Pancreas (tissue), 10 donors: Measurements from ENCODE around the gene IGSF11. TPM values are rescaled to one million over a fixed set of nuclear protein-coding genes. Genes with fewer than 3 reads are reported as not detected.

Experiments
- ATAC-seq, 4 donors: fragments of 200-7000 bp; cut with Tn5 transposase; one replicate each; pipeline versions ENCODE4 v1.8.0 to v1.9.1; 2020; ENCODE audit warnings: mild to moderate bottlenecking in 4 of 4, moderate library complexity in 4 of 4
- DNase-seq, 6 donors: peaks; one replicate each; pipeline ENCODE4 v3.0.0-alpha.2; 2020
- FAIRE-seq: peaks from 2 replicates; lab custom pipeline; 2012; peaks lifted over from hg19 to GRCh38; lab: Jason Lieb, UNC
- H3K27ac ChIP-seq, 4 donors: fragments of 200-600 bp; sonication (generic); 1 replicate in 3 of 4; 2 replicates in 1 of 4; pipeline versions ENCODE4 v1.5.0 to v1.8.0; 2020
- H3K27me3 ChIP-seq, 4 donors: fragments of 200-600 bp; one replicate each; pipeline ENCODE4 v1.8.0; 2021
- H3K36me3 ChIP-seq, 3 donors: fragments of 200-600 bp; sonication (generic) in 1 of 3; one replicate each; pipeline versions ENCODE4 v1.5.0 to v1.8.0; 2020 to 2021
- H3K4me1 ChIP-seq, 3 donors: fragments of 200-600 bp; one replicate each; pipeline ENCODE4 v1.8.0; 2021
- H3K4me3 ChIP-seq, 4 donors: fragments of 200-600 bp; sonication (generic) in 2 of 4; one replicate each; pipeline versions ENCODE4 v1.5.0 to v1.8.0; 2020 to 2021
- H3K9me3 ChIP-seq, 4 donors: fragments of 200-600 bp; one replicate each; pipeline ENCODE4 v1.8.0; 2021
- CTCF ChIP-seq, 4 donors: fragments of 200-600 bp; sonication (generic) in 3 of 4; IDR thresholded peaks; one replicate each; pipeline versions ENCODE4 v1.5.0 to v1.8.0; 2021; ENCODE audit warnings: antibody characterized with exemption in 4 of 4
- WGBS, 2 donors: extraction: QIAGEN DNeasy Blood & Tissue Kit; methylation state at CpG; one replicate each; pipeline ENCODE4 v1.1.7; 2013; 5-methylcytosine and 5-hydroxymethylcytosine counted together
- intact Hi-C, 3 donors: fragments of 100-400 bp; cut with DNase I; formaldehyde crosslinking; loops; one replicate each; pipeline versions ENCODE4 v1.11.1 to v1.14.2; 2022
- polyA plus RNA-seq, 2 donors: library from polyadenylated mRNA; stranded (reverse); fragments of 200-250 nt; gene quantifications; one replicate each; pipeline ENCODE4 v1.2.3, GENCODE V29; 2013
- total RNA-seq, 6 donors: library from RNA; stranded (reverse); fragmentation: NEBNext Ultra II Directional in 4 of 6; extraction: Animal tissue kit (Norgen Biotek cat#: 25700) in 4 of 6; gene quantifications; one replicate each; pipeline versions ENCODE4 v1.2.1 to v1.2.4, GENCODE V29; 2021 to 2023
- donor health status: healthy with polysubstance abuse.
- donor health status: DM: no; HTN: no; CAD: no; lungs with moderate emphysema.
- donor health status: DM: no; HTN: no; CAD: no.
- donor health status: control.
- donor health status: control.
- donor health status: Bipolar disorder and iron deficiency.
- donor health status: DM: yes; HTN: yes; CAD: no.
- donor health status: DM: no; HTN: no; CAD: no.
- donor health status: DM: no; HTN: no; CAD: no.
- donor health status: DM: yes; HTN: yes; CAD: no.

IGSF11 gene
- total and polyA plus RNA-seq, 8 donors: 1.5 to 6.4 (median 3.3) TPM

GRCh38 chr3:118984699-118985098, 49.9 kb downstream of the IGSF11 start:
- FAIRE-seq (no peak), ATAC-seq (no peak)

GRCh38 chr3:118981494-118982134, 53.0 kb downstream of the IGSF11 start:
- FAIRE-seq (no peak), ATAC-seq (no peak), DNase-seq (no peak)
- Histone ChIP-seq H3K4me1 (no peaks in the 10 kb centered on the region), H3K27me3 (no peaks in the 10 kb centered on the region), H3K36me3 (no peaks in the 10 kb centered on the region), H3K9me3 (no peaks in the 10 kb centered on the region), H3K4me3 (no peak overlapping the region), H3K27ac (no peak overlapping the region)
- no peak for TF ChIP-seq CTCF (IDR thresholded peaks at IDR 0.05)
- intact Hi-C loops: no loop called here
- 83 to 84% methylated on average over 6 of the region's 6 CpGs for WGBS, 2 donors

More at GRCh38 chr3:118984699-118985098, 49.9 kb downstream of the IGSF11 start:
- intact Hi-C loops: no loop called here
- H3K4me3 ChIP-seq: no peak overlapping the region
- no peaks in the 10 kb centered on the region for H3K36me3 ChIP-seq
- TF ChIP-seq CTCF (IDR thresholded peaks at IDR 0.05): no peak
- no peak for DNase-seq
- peak overlapping the region in 1 of 4 donors; percentile 2 for H3K27ac ChIP-seq
- no peaks in the 10 kb centered on the region for H3K27me3 ChIP-seq
- WGBS, 2 donors: 81 to 87% methylated on average over 2 of the region's 2 CpGs
- H3K4me1 ChIP-seq: peaks cover 10 to 16% (median 10%) of the 10 kb centered on the region in 3 donors
- H3K9me3 ChIP-seq: no peaks in the 10 kb centered on the region

GRCh38 chr3:118980832-118981231, 53.8 kb downstream of the IGSF11 start:
- intact Hi-C loops: no loop called here
- WGBS, 2 donors: 92 to 94% methylated on average over 2 of the region's 2 CpGs
- H3K4me1 ChIP-seq: no peaks in the 10 kb centered on the region
- DNase-seq: no peak
- no peak overlapping the region for H3K4me3 ChIP-seq
- no peaks in the 10 kb centered on the region for H3K27me3 ChIP-seq
- no peaks in the 10 kb centered on the region for H3K9me3 ChIP-seq
- no peak for TF ChIP-seq CTCF (IDR thresholded peaks at IDR 0.05)
- no peak for ATAC-seq
- no peak for FAIRE-seq
- H3K27ac ChIP-seq: no peak overlapping the region
- H3K36me3 ChIP-seq: no peaks in the 10 kb centered on the region

GRCh38 chr3:118978393-118978758, 56.3 kb downstream of the IGSF11 start:
- ATAC-seq (no peak), FAIRE-seq (no peak), DNase-seq (no peak)
- Histone ChIP-seq H3K27ac (no peak overlapping the region), H3K27me3 (no peaks in the 10 kb centered on the region), H3K9me3 (no peaks in the 10 kb centered on the region), H3K36me3 (no peaks in the 10 kb centered on the region), H3K4me1 (no peaks in the 10 kb centered on the region), H3K4me3 (no peak overlapping the region)
- 96% methylated on average over 5 of the region's 5 CpGs for WGBS, 2 donors
- TF ChIP-seq CTCF (IDR thresholded peaks at IDR 0.05): no peak
- intact Hi-C loops: no loop called here

- WGBS, 2 donors: 93 to 94% methylated on average over 8 of the region's 8 CpGs
- no peak for DNase-seq
- no peak for ATAC-seq
- Histone ChIP-seq H3K27ac (no peak overlapping the region), H3K27me3 (no peaks in the 10 kb centered on the region), H3K36me3 (no peaks in the 10 kb centered on the region), H3K4me3 (no peak overlapping the region), H3K4me1 (no peaks in the 10 kb centered on the region), H3K9me3 (no peaks in the 10 kb centered on the region)
- intact Hi-C loops: no loop called here
- TF ChIP-seq CTCF (IDR thresholded peaks at IDR 0.05): no peak
- no peak for FAIRE-seq
Measured at GRCh38 chr3:118977671-118978392, 56.8 kb downstream of the IGSF11 start.
